HCT116 (cell line): ENCODE measurements around the gene CAV2. TPM values are rescaled to one million over a fixed set of nuclear protein-coding genes. Genes with fewer than 3 reads are reported as not detected.

Experiments
- ATAC-seq: fragments of 200-7000 bp; cut with Tn5 transposase; 2 replicates; pipeline ENCODE4 v1.9.1; 2020; ENCODE audit warnings: mild to moderate bottlenecking, moderate library complexity
- BruUV-seq: library from RNA; stranded (reverse); fragments of 400-500 nt; replicated peaks from 2 replicates; lab custom pipeline; 2021; lab: Mats Ljungman, UMichigan
- CTCF ChIA-PET: fragments of 300-600 bp; sonication (Branson Sonifier 250); formaldehyde crosslinking; loops from one replicate; lab custom pipeline; 2021; ENCODE audit warnings: antibody characterized with exemption; lab: Charles Lee
- POLR2A ChIA-PET: fragments of 300-600, 350-600 bp; sonication (Branson Sonifier 250); formaldehyde crosslinking; loops from one replicate; lab custom pipeline; 2021; ENCODE audit warnings: antibody characterized with exemption; lab: Charles Lee
- RAD21 ChIA-PET, 2 experiments: fragments of 300-600 bp; sonication (Branson Sonifier 250); formaldehyde crosslinking; loops; one replicate each; lab custom pipeline; 2023; ENCODE audit warnings: low total read pairs in 2 of 2; ENCODE audit not compliant: uncharacterized antibody in 2 of 2, unreplicated experiment in 2 of 2, low non-redundant PET in 1 of 2; lab: Charles Lee
- DNase-seq: peaks from one replicate; pipeline ENCODE4 v3.0.0-alpha.2; 2010; ENCODE audit warnings: low read depth, low spot score
- H2AFZ ChIP-seq: fragments of 200-600 bp; shearing (Covaris generic), sonication (generic); 2 replicates; pipeline ENCODE4 v1.6.1; 2017; ENCODE audit warnings: low read depth, mixed run types, mixed read lengths, antibody characterized with exemption, low read length; ENCODE audit not compliant: poor library complexity, severe bottlenecking
- H3K27ac ChIP-seq: 2 replicates; pipeline ENCODE4 v1.5.1; 2012; ENCODE audit warnings: low read depth, low read length
- H3K27me3 ChIP-seq: fragments of 200-600 bp; sonication (generic); 2 replicates; pipeline ENCODE4 v1.6.1; 2016; ENCODE audit warnings: mixed run types, low read length, mixed read lengths; ENCODE audit not compliant: insufficient read depth
- H3K36me3 ChIP-seq, 2 experiments: fragments of 200-500 bp in 1 of 2; fragments of 200-600 bp in 1 of 2; sonication (Bioruptor generic) in 1 of 2; sonication (generic) in 1 of 2; 2 replicates each; pipeline versions ENCODE4 v1.5.1 to v1.6.1; 2014 to 2016; ENCODE audit warnings: low read length in 2 of 2, inconsistent platforms in 1 of 2, mixed read lengths in 1 of 2, mixed run types in 1 of 2; ENCODE audit not compliant: insufficient read depth in 2 of 2, control insufficient read depth in 1 of 2
- H3K4me1 ChIP-seq, 2 experiments: fragments of 200-600 bp in 1 of 2; sonication (generic) in 1 of 2; 2 replicates each; pipeline versions ENCODE4 v1.5.1 to v1.6.1; 2012 to 2017; ENCODE audit warnings: low read length in 2 of 2, inconsistent platforms in 1 of 2, mild to moderate bottlenecking in 1 of 2, mixed read lengths in 1 of 2, mixed run types in 1 of 2, moderate library complexity in 1 of 2; ENCODE audit not compliant: insufficient read depth in 2 of 2, control insufficient read depth in 1 of 2
- H3K4me2 ChIP-seq: fragments of 200-600 bp; sonication (generic); 2 replicates; pipeline ENCODE4 v1.6.1; 2017; ENCODE audit warnings: mixed run types, low read length, mixed read lengths
- H3K4me3 ChIP-seq, 2 experiments: fragments of 200-600 bp in 1 of 2; sonication (generic) in 1 of 2; replicated peaks in 1 of 2; 2 replicates each; pipeline ENCODE4 v1.5.1; 2011 to 2016; ENCODE audit warnings: low read length in 2 of 2, control low read depth in 1 of 2, low read depth in 1 of 2, mild to moderate bottlenecking in 1 of 2, mixed read lengths in 1 of 2, mixed run types in 1 of 2
- H3K79me2 ChIP-seq: fragments of 200-600 bp; sonication (generic); 2 replicates; pipeline ENCODE4 v1.6.1; 2017; ENCODE audit warnings: mild to moderate bottlenecking, mixed run types, low read length, moderate library complexity, mixed read lengths; ENCODE audit not compliant: insufficient read depth
- H3K9ac ChIP-seq: fragments of 200-600 bp; sonication (generic); 2 replicates; pipeline ENCODE4 v1.6.1; 2016; ENCODE audit warnings: low read length, mixed read lengths
- H3K9me2 ChIP-seq: fragments of 200-600 bp; sonication (generic), shearing (Covaris generic); 2 replicates; pipeline ENCODE4 v1.6.1; 2017; ENCODE audit warnings: mixed run types, mild to moderate bottlenecking, moderate library complexity; ENCODE audit not compliant: insufficient read depth
- H3K9me3 ChIP-seq, 2 experiments: fragments of 200-500 bp in 1 of 2; fragments of 200-600 bp in 1 of 2; sonication (Bioruptor generic) in 1 of 2; sonication (generic) in 1 of 2; 2 replicates each; pipeline ENCODE4 v1.6.1; 2014 to 2017; ENCODE audit warnings: low read length in 2 of 2, mixed read lengths in 2 of 2, inconsistent platforms in 1 of 2, low read depth in 1 of 2, mild to moderate bottlenecking in 1 of 2, mixed run types in 1 of 2, moderate library complexity in 1 of 2; ENCODE audit not compliant: control insufficient read depth in 1 of 2, insufficient read depth in 1 of 2
- H4K20me1 ChIP-seq: fragments of 200-600 bp; sonication (generic), shearing (Covaris generic); 2 replicates; pipeline ENCODE4 v1.6.1; 2017; ENCODE audit warnings: mixed run types, mild to moderate bottlenecking, moderate library complexity; ENCODE audit not compliant: insufficient read depth
- ATF3 ChIP-seq: IDR thresholded peaks from 2 replicates; pipeline ENCODE4 v1.6.1; 2012
- CBX3 ChIP-seq: IDR thresholded peaks from 2 replicates; pipeline ENCODE4 v1.6.1; 2012; ENCODE audit warnings: low read depth
- CEBPB ChIP-seq: IDR thresholded peaks from 2 replicates; pipeline ENCODE4 v1.6.1; 2012; ENCODE audit warnings: low read depth
- EGR1 ChIP-seq: IDR thresholded peaks from 2 replicates; pipeline ENCODE4 v1.6.1; 2012; ENCODE audit warnings: low read depth
- ELF1 ChIP-seq: IDR thresholded peaks from 2 replicates; pipeline ENCODE4 v1.6.1; 2012; ENCODE audit warnings: low read depth, borderline replicate concordance
- FOSL1 ChIP-seq: IDR thresholded peaks from 2 replicates; pipeline ENCODE4 v1.6.1; 2012; ENCODE audit warnings: low read depth
- JUND ChIP-seq: IDR thresholded peaks from 2 replicates; pipeline ENCODE4 v1.6.1; 2012
- MAX ChIP-seq: IDR thresholded peaks from 2 replicates; pipeline ENCODE4 v1.6.1; 2012
- POLR2A ChIP-seq: IDR thresholded peaks from 2 replicates; pipeline ENCODE4 v1.7.0; 2011; ENCODE audit warnings: borderline replicate concordance; ENCODE audit not compliant: insufficient read depth, insufficient read length; ENCODE audit errors: extremely low read depth
- RAD21 ChIP-seq: IDR thresholded peaks from 2 replicates; pipeline ENCODE4 v1.6.1; 2012; ENCODE audit warnings: low read depth, mild to moderate bottlenecking
- SIN3A ChIP-seq: IDR thresholded peaks from 2 replicates; pipeline ENCODE4 v1.6.1; 2012; ENCODE audit warnings: low read depth
- SRF ChIP-seq: IDR thresholded peaks from 2 replicates; pipeline ENCODE4 v1.6.1; 2012; ENCODE audit warnings: low read depth
- TCF7L2 ChIP-seq: IDR thresholded peaks from 2 replicates; pipeline ENCODE4 v1.7.0; 2011; ENCODE audit warnings: borderline replicate concordance, inconsistent platforms; ENCODE audit not compliant: insufficient read depth, insufficient read length; ENCODE audit errors: extremely low read depth
- YY1 ChIP-seq: IDR thresholded peaks from 2 replicates; pipeline ENCODE4 v1.6.1; 2011; ENCODE audit warnings: low read length, low read depth, moderate library complexity, mild to moderate bottlenecking; ENCODE audit not compliant: insufficient replicate concordance; ENCODE audit errors: extremely low read depth
- ZBTB33 ChIP-seq: IDR thresholded peaks from 2 replicates; pipeline ENCODE4 v1.6.1; 2011; ENCODE audit warnings: mild to moderate bottlenecking, low read length, moderate library complexity; ENCODE audit not compliant: insufficient replicate concordance; ENCODE audit errors: extremely low read depth
- ZFX ChIP-seq: fragments of 450-650 bp; IDR thresholded peaks from 2 replicates; pipeline ENCODE4 v1.6.1; 2017
- intact Hi-C: fragments of 100-400 bp; cut with micrococcal nuclease; formaldehyde crosslinking; loops from 2 replicates; pipeline ENCODE4 v1.10.0; 2022
- total RNA-seq: library from RNA; stranded (reverse); gene quantifications from one replicate; pipeline ENCODE4 v1.2.1, GENCODE V29; 2021; ENCODE audit not compliant: unreplicated experiment
- TF ChIP-seq, protein P1 (sequence below): IDR thresholded peaks from 2 replicates; pipeline ENCODE4 v1.6.1; 2012; ENCODE audit warnings: low read depth
- TF ChIP-seq, protein P2 (sequence below), 3 experiments: fragments of 200-600 bp in 1 of 3; sonication (generic) in 1 of 3; IDR thresholded peaks in 2 of 3; conservative IDR thresholded peaks in 1 of 3; 2 replicates each; pipeline ENCODE4 v1.5.1; 2012 to 2017; ENCODE audit warnings: low read depth in 2 of 3, low read length in 2 of 3, antibody characterized with exemption in 1 of 3, borderline replicate concordance in 1 of 3, control low read depth in 1 of 3, mild to moderate bottlenecking in 1 of 3, mixed read lengths in 1 of 3, mixed run types in 1 of 3, moderate library complexity in 1 of 3; ENCODE audit not compliant: insufficient read depth in 1 of 3

Gene CAV2
- total RNA-seq, 1 experiment from 2014 or later: 157 TPM

- peak overlapping the region; percentile 37 for H3K4me2 ChIP-seq
- no peaks in the 10 kb centered on the region for H3K36me3 ChIP-seq
- H3K27ac ChIP-seq: peak overlapping the region; percentile 88
- H3K9ac ChIP-seq: no peak overlapping the region
- POLR2A ChIA-PET: interaction anchor here (2.7 kb wide), 1 partner anchor 10 kb away, joined by 21 read pairs; no protein-coding TSS in a partner anchor
- CTCF ChIA-PET: interaction anchor here (1.2 to 1.3 kb wide), 2 partner anchors 64 to 74 kb away, joined by 3 to 5 read pairs; no protein-coding TSS in a partner anchor
- H3K79me2 ChIP-seq: peaks cover 17% of the 10 kb centered on the region
- DNase-seq (no peak), ATAC-seq (peak; percentile 77)
- RAD21 ChIA-PET: interaction anchor here in 1 of 2 experiments (1.1 kb wide), 1 partner anchor 193 kb away, joined by 3 read pairs; no protein-coding TSS in a partner anchor
- no peaks in the 10 kb centered on the region for H3K9me2 ChIP-seq
- no peak overlapping the region for H2AFZ ChIP-seq
- H3K4me3 ChIP-seq: no peak overlapping the region
- no peaks in the 10 kb centered on the region for H4K20me1 ChIP-seq
- intact Hi-C loops: no loop called here
- BruUV-seq: TSS peak; percentile 26
- H3K4me1 ChIP-seq: peaks cover 36 to 82% of the 10 kb centered on the region in 2 experiments
- no peaks in the 10 kb centered on the region for H3K27me3 ChIP-seq
- no peaks in the 10 kb centered on the region for H3K9me3 ChIP-seq
- TF ChIP-seq, protein P1, sequence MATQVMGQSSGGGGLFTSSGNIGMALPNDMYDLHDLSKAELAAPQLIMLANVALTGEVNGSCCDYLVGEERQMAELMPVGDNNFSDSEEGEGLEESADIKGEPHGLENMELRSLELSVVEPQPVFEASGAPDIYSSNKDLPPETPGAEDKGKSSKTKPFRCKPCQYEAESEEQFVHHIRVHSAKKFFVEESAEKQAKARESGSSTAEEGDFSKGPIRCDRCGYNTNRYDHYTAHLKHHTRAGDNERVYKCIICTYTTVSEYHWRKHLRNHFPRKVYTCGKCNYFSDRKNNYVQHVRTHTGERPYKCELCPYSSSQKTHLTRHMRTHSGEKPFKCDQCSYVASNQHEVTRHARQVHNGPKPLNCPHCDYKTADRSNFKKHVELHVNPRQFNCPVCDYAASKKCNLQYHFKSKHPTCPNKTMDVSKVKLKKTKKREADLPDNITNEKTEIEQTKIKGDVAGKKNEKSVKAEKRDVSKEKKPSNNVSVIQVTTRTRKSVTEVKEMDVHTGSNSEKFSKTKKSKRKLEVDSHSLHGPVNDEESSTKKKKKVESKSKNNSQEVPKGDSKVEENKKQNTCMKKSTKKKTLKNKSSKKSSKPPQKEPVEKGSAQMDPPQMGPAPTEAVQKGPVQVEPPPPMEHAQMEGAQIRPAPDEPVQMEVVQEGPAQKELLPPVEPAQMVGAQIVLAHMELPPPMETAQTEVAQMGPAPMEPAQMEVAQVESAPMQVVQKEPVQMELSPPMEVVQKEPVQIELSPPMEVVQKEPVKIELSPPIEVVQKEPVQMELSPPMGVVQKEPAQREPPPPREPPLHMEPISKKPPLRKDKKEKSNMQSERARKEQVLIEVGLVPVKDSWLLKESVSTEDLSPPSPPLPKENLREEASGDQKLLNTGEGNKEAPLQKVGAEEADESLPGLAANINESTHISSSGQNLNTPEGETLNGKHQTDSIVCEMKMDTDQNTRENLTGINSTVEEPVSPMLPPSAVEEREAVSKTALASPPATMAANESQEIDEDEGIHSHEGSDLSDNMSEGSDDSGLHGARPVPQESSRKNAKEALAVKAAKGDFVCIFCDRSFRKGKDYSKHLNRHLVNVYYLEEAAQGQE: no peak
- peak; percentile 4; the same call in 1 of the 2 replicates for TF ChIP-seq CEBPB
- TF ChIP-seq, protein P2, sequence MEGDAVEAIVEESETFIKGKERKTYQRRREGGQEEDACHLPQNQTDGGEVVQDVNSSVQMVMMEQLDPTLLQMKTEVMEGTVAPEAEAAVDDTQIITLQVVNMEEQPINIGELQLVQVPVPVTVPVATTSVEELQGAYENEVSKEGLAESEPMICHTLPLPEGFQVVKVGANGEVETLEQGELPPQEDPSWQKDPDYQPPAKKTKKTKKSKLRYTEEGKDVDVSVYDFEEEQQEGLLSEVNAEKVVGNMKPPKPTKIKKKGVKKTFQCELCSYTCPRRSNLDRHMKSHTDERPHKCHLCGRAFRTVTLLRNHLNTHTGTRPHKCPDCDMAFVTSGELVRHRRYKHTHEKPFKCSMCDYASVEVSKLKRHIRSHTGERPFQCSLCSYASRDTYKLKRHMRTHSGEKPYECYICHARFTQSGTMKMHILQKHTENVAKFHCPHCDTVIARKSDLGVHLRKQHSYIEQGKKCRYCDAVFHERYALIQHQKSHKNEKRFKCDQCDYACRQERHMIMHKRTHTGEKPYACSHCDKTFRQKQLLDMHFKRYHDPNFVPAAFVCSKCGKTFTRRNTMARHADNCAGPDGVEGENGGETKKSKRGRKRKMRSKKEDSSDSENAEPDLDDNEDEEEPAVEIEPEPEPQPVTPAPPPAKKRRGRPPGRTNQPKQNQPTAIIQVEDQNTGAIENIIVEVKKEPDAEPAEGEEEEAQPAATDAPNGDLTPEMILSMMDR (IDR thresholded peaks at IDR 0.05 in 2 of 3, conservative IDR thresholded peaks at IDR 0.05 in 1 of 3; ENCODE audit: borderline replicate concordance in 1 of 3, insufficient read depth in 1 of 3, low read depth in 2 of 3, low read length in 2 of 3): peak; percentile 6 to 39 (median 32); a peak in 2 of 6 replicates
- no peak for TF ChIP-seq ZBTB33
- TF ChIP-seq POLR2A: no peak
- TF ChIP-seq MAX: peak; percentile 44; the same call in 1 of the 2 replicates
- 0 out of 2 replicates have a peak, but pooled peaks have one; percentile 12 for TF ChIP-seq FOSL1
- TF ChIP-seq ELF1: no peak
- no peak for TF ChIP-seq YY1
- no peak for TF ChIP-seq ZFX
- no peak for TF ChIP-seq TCF7L2
- TF ChIP-seq ATF3: no peak
- no peak for TF ChIP-seq EGR1
- peak; percentile 41; the same call in 1 of the 2 replicates for TF ChIP-seq CBX3
- TF ChIP-seq RAD21: peak; percentile 38
- TF ChIP-seq SRF: no peak
- TF ChIP-seq SIN3A: no peak
- no peak; the same call in 1 of the 2 replicates for TF ChIP-seq JUND
These were observed 47.4 kb upstream of the CAV2 start for GRCh38 chr7:116451957-116452729.
